SU-DHL-6 (cell line): ENCODE data around the gene DENND2A.

ENCODE experiments used
- H2AFZ ChIP-seq: fragments of 200-600 bp; sonication (generic); 2 replicates; pipeline ENCODE4 v1.6.1; 2014; ENCODE audit warnings: low read depth, mild to moderate bottlenecking, moderate library complexity, mixed read lengths, antibody characterized with exemption, low read length; ENCODE audit not compliant: severe bottlenecking
- H3F3A ChIP-seq: fragments of 200-600 bp; shearing (Covaris generic); 2 replicates; pipeline ENCODE4 v1.6.0; 2016; ENCODE audit warnings: antibody characterized with exemption, mild to moderate bottlenecking; ENCODE audit not compliant: insufficient read depth
- H3K27ac ChIP-seq: fragments of 200-600 bp; sonication (generic); 2 replicates; pipeline ENCODE4 v1.5.1; 2016; ENCODE audit warnings: low read depth, mild to moderate bottlenecking, low read length, moderate library complexity, mixed read lengths
- H3K27me3 ChIP-seq: fragments of 200-600 bp; sonication (generic), shearing (Covaris generic); 2 replicates; pipeline ENCODE4 v1.6.0; 2014; ENCODE audit warnings: mild to moderate bottlenecking, low read length
- H3K36me3 ChIP-seq: fragments of 200-600 bp; sonication (generic); 2 replicates; pipeline ENCODE4 v1.6.1; 2014; ENCODE audit warnings: mild to moderate bottlenecking, low read length, mixed read lengths
- H3K4me2 ChIP-seq: fragments of 300-600, 200-600 bp; shearing (Covaris generic), sonication (generic); 2 replicates; pipeline ENCODE4 v1.6.0; 2014; ENCODE audit warnings: low read length, low read depth, mild to moderate bottlenecking; ENCODE audit not compliant: poor library complexity, severe bottlenecking
- H3K4me3 ChIP-seq: fragments of 200-600 bp; sonication (generic); 2 replicates; pipeline ENCODE4 v1.5.1; 2014; ENCODE audit warnings: antibody characterized with exemption, low read length, mild to moderate bottlenecking, mixed read lengths; ENCODE audit not compliant: insufficient read depth, poor library complexity, severe bottlenecking
- H3K79me2 ChIP-seq: fragments of 200-600 bp; sonication (generic); 2 replicates; pipeline ENCODE4 v1.6.1; 2014; ENCODE audit warnings: mild to moderate bottlenecking, low read length, moderate library complexity; ENCODE audit not compliant: insufficient read depth
- H3K9ac ChIP-seq: fragments of 200-600 bp; sonication (generic); 2 replicates; pipeline ENCODE4 v1.7.0; 2014; ENCODE audit warnings: mild to moderate bottlenecking, low read length
- H3K9me2 ChIP-seq: fragments of 200-600 bp; sonication (generic); replicated peaks from 2 replicates; pipeline ENCODE4 v1.6.1; 2014; ENCODE audit warnings: low read length; ENCODE audit not compliant: insufficient read depth
- H3K9me3 ChIP-seq: fragments of 200-600 bp; sonication (generic); 2 replicates; pipeline ENCODE4 v1.6.1; 2014; ENCODE audit warnings: low read length, mixed read lengths; ENCODE audit not compliant: insufficient read depth
- H4K20me1 ChIP-seq: fragments of 200-600 bp; sonication (generic); 2 replicates; pipeline ENCODE4 v1.6.1; 2014; ENCODE audit warnings: low read depth, mild to moderate bottlenecking, antibody characterized with exemption, low read length, moderate library complexity, mixed read lengths
- CTCF ChIP-seq: fragments of 200-600 bp; sonication (generic); IDR thresholded peaks from one replicate; pipeline ENCODE4 v1.5.1; 2017; ENCODE audit warnings: antibody characterized with exemption, mild to moderate bottlenecking, low read length, moderate library complexity; ENCODE audit not compliant: insufficient read depth, poor library complexity, severe bottlenecking
- EZH2phosphoT487 ChIP-seq: fragments of 200-600 bp; sonication (generic), shearing (Covaris generic); conservative IDR thresholded peaks from 2 replicates; pipeline ENCODE4 v1.6.1; 2018; ENCODE audit warnings: mild to moderate bottlenecking, antibody characterized with exemption, low read length, moderate library complexity, mixed read lengths

DENND2A gene

GRCh38 chr7:140673063-140673773 lies 32.6 kb upstream of the DENND2A start:
- Histone ChIP-seq H3K4me2 (peak overlapping the region; percentile 86), H3K9me2 (no peaks in the 10 kb centered on the region), H3K9ac (peak overlapping the region; percentile 95), H3K27ac (peak overlapping the region; percentile 94), H3K27me3 (no peaks in the 10 kb centered on the region), H3K79me2 (peaks cover 5% of the 10 kb centered on the region; the same call in 1 of the 2 replicates), H3K4me3 (peak overlapping the region; percentile 64), H4K20me1 (no peaks in the 10 kb centered on the region), H3F3A (peaks cover 31% of the 10 kb centered on the region), H2AFZ (peak overlapping the region; percentile 45), H3K36me3 (no peaks in the 10 kb centered on the region), H3K9me3 (no peaks in the 10 kb centered on the region)
- no peak for TF ChIP-seq CTCF
- TF ChIP-seq EZH2phosphoT487: no peak

GRCh38 chr7:140672382-140673062 lies 31.9 kb upstream of the DENND2A start, which contains the start of gene ADCK2:
ADCK2 (plus strand) TSS chr7:140672945; CDS start chr7:140673331, 386 bp downstream.
- H3K9ac ChIP-seq: peak within 1 kb of the TSS; percentile 95
- H3K4me2 ChIP-seq: peak within 1 kb of the TSS; percentile 86
- H3K9me3 ChIP-seq: no peaks in the 10 kb centered on the region
- H3K27ac ChIP-seq: peak within 1 kb of the TSS; percentile 94
- H3K9me2 ChIP-seq: no peaks in the 10 kb centered on the region
- H3K27me3 ChIP-seq: no peaks in the 10 kb centered on the region
- no peaks in the 10 kb centered on the region for H4K20me1 ChIP-seq
- peak within 1 kb of the TSS; percentile 55 for H2AFZ ChIP-seq
- H3K79me2 ChIP-seq: peaks cover 5% of the 10 kb centered on the region; the same call in 1 of the 2 replicates
- peak within 1 kb of the TSS; percentile 64 for H3K4me3 ChIP-seq
- H3K36me3 ChIP-seq: no peaks in the 10 kb centered on the region
- H3F3A ChIP-seq: peaks cover 31% of the 10 kb centered on the region
- TF ChIP-seq CTCF (no peak), EZH2phosphoT487 (no peak)

- Histone ChIP-seq H3K4me3 (peak overlapping the region; percentile 7), H3F3A (peaks cover 31% of the 10 kb centered on the region), H2AFZ (peak overlapping the region; percentile 55), H3K9me3 (no peaks in the 10 kb centered on the region), H3K9me2 (no peaks in the 10 kb centered on the region), H3K9ac (peak overlapping the region; percentile 39; the same call in 1 of the 2 replicates), H3K27ac (no peak overlapping the region), H3K4me2 (peak overlapping the region; percentile 54), H4K20me1 (no peaks in the 10 kb centered on the region), H3K27me3 (no peaks in the 10 kb centered on the region), H3K79me2 (0 out of 2 replicates have a peak, but pooled peaks cover 5% of the 10 kb centered on the region), H3K36me3 (no peaks in the 10 kb centered on the region)
- TF ChIP-seq CTCF: no peak
- TF ChIP-seq EZH2phosphoT487: no peak
These were observed 31.4 kb upstream of the DENND2A start for GRCh38 chr7:140671966-140672365.
